ENCODE results near the gene SLC35F3. TPM values are rescaled to one million over a fixed set of nuclear protein-coding genes. Genes with fewer than 3 reads are reported as not detected.

Gene SLC35F3
- total RNA-seq, 1 donor from 2014 or later: not detected

- ChIA-PET CTCF (no interaction called here), POLR2A (no interaction called here)
- H3K27me3 Mint-ChIP-seq: peaks cover 34% of the 10 kb centered on the region
- DNase-seq: no peak
- no peak for TF ChIP-seq CTCF (IDR thresholded peaks at IDR 0.05)
- ATAC-seq (ENCODE audit: low read depth): no peak
- no peaks in the 10 kb centered on the region for H3K4me1 Mint-ChIP-seq
- H3K36me3 Mint-ChIP-seq (ENCODE audit: low read depth): no peaks in the 10 kb centered on the region
- H3K27ac Mint-ChIP-seq: no peak overlapping the region
- H3K9me3 Mint-ChIP-seq: peaks cover 6% of the 10 kb centered on the region
- no peak overlapping the region for H3K4me3 Mint-ChIP-seq
- intact Hi-C loops (cut with micrococcal nuclease): no loop called here
Measured at GRCh38 chr1:234186037-234186688, 281.7 kb downstream of the SLC35F3 start.

GRCh38 chr1:234188454-234188792 is 283.9 kb downstream of the SLC35F3 start:
- DNase-seq (no peak), ATAC-seq (ENCODE audit: low read depth) (no peak)
- no peaks in the 10 kb centered on the region for H3K4me1 Mint-ChIP-seq
- no peak for TF ChIP-seq CTCF (IDR thresholded peaks at IDR 0.05)
- no peak overlapping the region for H3K27ac Mint-ChIP-seq
- H3K36me3 Mint-ChIP-seq (ENCODE audit: low read depth): no peaks in the 10 kb centered on the region
- intact Hi-C loops (cut with micrococcal nuclease): no loop called here
- H3K27me3 Mint-ChIP-seq: peaks cover 47% of the 10 kb centered on the region
- ChIA-PET POLR2A (no interaction called here), CTCF (no interaction called here)
- H3K9me3 Mint-ChIP-seq: peaks cover 18% of the 10 kb centered on the region
- H3K4me3 Mint-ChIP-seq: no peak overlapping the region

- no peaks in the 10 kb centered on the region for H3K36me3 Mint-ChIP-seq (ENCODE audit: low read depth)
- H3K27me3 Mint-ChIP-seq: peaks cover 17% of the 10 kb centered on the region
- DNase-seq (no peak), ATAC-seq (ENCODE audit: low read depth) (no peak)
- intact Hi-C loops (cut with micrococcal nuclease): no loop called here
- no peak overlapping the region for H3K27ac Mint-ChIP-seq
- ChIA-PET POLR2A (no interaction called here), CTCF (no interaction called here)
- no peak for TF ChIP-seq CTCF (IDR thresholded peaks at IDR 0.05)
- H3K9me3 Mint-ChIP-seq: peaks cover 6% of the 10 kb centered on the region
- H3K4me1 Mint-ChIP-seq: no peaks in the 10 kb centered on the region
- no peak overlapping the region for H3K4me3 Mint-ChIP-seq
Measured at GRCh38 chr1:234197839-234198238, 293.4 kb downstream of the SLC35F3 start.

- intact Hi-C loops (cut with micrococcal nuclease): no loop called here
- TF ChIP-seq CTCF (IDR thresholded peaks at IDR 0.05): no peak
- peaks cover 12% of the 10 kb centered on the region for H3K27me3 Mint-ChIP-seq
- DNase-seq (no peak), ATAC-seq (ENCODE audit: low read depth) (no peak)
- CTCF ChIA-PET: no interaction called here
- no peak overlapping the region for H3K4me3 Mint-ChIP-seq
- H3K36me3 Mint-ChIP-seq (ENCODE audit: low read depth): no peaks in the 10 kb centered on the region
- no peak overlapping the region for H3K27ac Mint-ChIP-seq
- POLR2A ChIA-PET: no interaction called here
- no peaks in the 10 kb centered on the region for H3K9me3 Mint-ChIP-seq
- H3K4me1 Mint-ChIP-seq: no peaks in the 10 kb centered on the region
Measured at GRCh38 chr1:234199476-234200127, 295.1 kb downstream of the SLC35F3 start.

GRCh38 chr1:234200566-234200965 is 296.1 kb downstream of the SLC35F3 start:
- TF ChIP-seq CTCF (IDR thresholded peaks at IDR 0.05): no peak
- DNase-seq (no peak), ATAC-seq (ENCODE audit: low read depth) (no peak)
- Mint-ChIP-seq H3K4me1 (no peaks in the 10 kb centered on the region), H3K27me3 (peaks cover 13% of the 10 kb centered on the region), H3K9me3 (no peaks in the 10 kb centered on the region), H3K27ac (no peak overlapping the region), H3K36me3 (ENCODE audit: low read depth) (no peaks in the 10 kb centered on the region), H3K4me3 (no peak overlapping the region)
- POLR2A ChIA-PET: no interaction called here
- intact Hi-C loops (cut with micrococcal nuclease): no loop called here
- CTCF ChIA-PET: no interaction called here
